PC-3 (cell line): Measurements from ENCODE around the gene PAPSS1. TPM values are rescaled to one million over a fixed set of nuclear protein-coding genes. Genes with fewer than 3 reads are reported as not detected.

ENCODE experiments used
- ATAC-seq: fragments of 200-7000 bp; cut with Tn5 transposase; 2 replicates; pipeline ENCODE4 v1.9.1; 2020; ENCODE audit warnings: mild to moderate bottlenecking, moderate library complexity
- BruUV-seq: library from RNA; stranded (reverse); fragments of 400-500 nt; replicated peaks from 2 replicates; lab custom pipeline; 2021; lab: Mats Ljungman, UMichigan
- CTCF ChIA-PET: fragments of 300-600 bp; sonication (Branson Sonifier 250); formaldehyde crosslinking; loops from one replicate; lab custom pipeline; 2022; ENCODE audit warnings: antibody characterized with exemption; lab: Charles Lee
- POLR2A ChIA-PET: fragments of 300-600 bp; sonication (Branson Sonifier 250); formaldehyde crosslinking; loops from one replicate; lab custom pipeline; 2022; ENCODE audit warnings: antibody characterized with exemption; ENCODE audit not compliant: unreplicated experiment; lab: Charles Lee
- DNase-seq: peaks from one replicate; pipeline ENCODE4 v3.0.0-alpha.2; 2015
- H2AFZ ChIP-seq: fragments of 300-600 bp; sonication (generic); 2 replicates; pipeline ENCODE4 v1.6.0; 2016; ENCODE audit warnings: antibody characterized with exemption, low read length
- H3F3A ChIP-seq: fragments of 300-600 bp; sonication (generic); one replicate; pipeline ENCODE4 v1.6.0; 2017; ENCODE audit warnings: antibody characterized with exemption, low read length, control low read depth, mild to moderate bottlenecking; ENCODE audit not compliant: unreplicated experiment
- H3K27ac ChIP-seq: fragments of 300-600 bp; sonication (generic); 2 replicates; pipeline ENCODE4 v1.5.1; 2016; ENCODE audit warnings: mild to moderate bottlenecking, low read length
- H3K27me3 ChIP-seq: fragments of 300-600 bp; sonication (generic); 2 replicates; pipeline ENCODE4 v1.6.1; 2016; ENCODE audit warnings: low read length, mixed read lengths
- H3K36me3 ChIP-seq: fragments of 300-600 bp; sonication (generic); 2 replicates; pipeline ENCODE4 v1.6.1; 2016; ENCODE audit warnings: low read depth, mixed run types, low read length, mixed read lengths
- H3K4me1 ChIP-seq: fragments of 300-600 bp; sonication (generic); 2 replicates; pipeline ENCODE4 v1.5.1; 2016; ENCODE audit warnings: low read length; ENCODE audit not compliant: insufficient read depth
- H3K4me2 ChIP-seq: fragments of 300-600 bp; sonication (generic); 2 replicates; pipeline ENCODE4 v1.6.0; 2016; ENCODE audit warnings: low read length
- H3K4me3 ChIP-seq: fragments of 300-600 bp; sonication (generic); 2 replicates; pipeline ENCODE4 v1.5.1; 2016; ENCODE audit warnings: mild to moderate bottlenecking, low read length, mixed read lengths
- H3K79me2 ChIP-seq: fragments of 300-600 bp; sonication (generic); 2 replicates; pipeline ENCODE4 v1.6.1; 2017; ENCODE audit warnings: low read length, mixed read lengths
- H3K9ac ChIP-seq: fragments of 300-600 bp; sonication (generic); 2 replicates; pipeline ENCODE4 v1.6.0; 2016; ENCODE audit warnings: mild to moderate bottlenecking, low read length
- H3K9me2 ChIP-seq: fragments of 300-600 bp; sonication (generic); replicated peaks from 2 replicates; pipeline ENCODE4 v1.6.1; 2016; ENCODE audit warnings: mixed run types, low read length, mixed read lengths
- H3K9me3 ChIP-seq: fragments of 300-600 bp; sonication (generic); 2 replicates; pipeline ENCODE4 v1.6.1; 2016; ENCODE audit warnings: low read length, mixed read lengths
- H4K20me1 ChIP-seq: fragments of 300-600 bp; sonication (generic); 2 replicates; pipeline ENCODE4 v1.6.1; 2016; ENCODE audit warnings: low read length, mixed read lengths
- CTCF ChIP-seq: fragments of 300-600 bp; sonication (generic); conservative IDR thresholded peaks from 2 replicates; pipeline ENCODE4 v1.5.1; 2017; ENCODE audit warnings: antibody characterized with exemption, low read depth, mild to moderate bottlenecking, low read length
- EZH2 ChIP-seq: fragments of 300-600 bp; sonication (generic); IDR thresholded peaks from one replicate; pipeline ENCODE4 v1.6.1; 2017; ENCODE audit warnings: antibody characterized with exemption, mild to moderate bottlenecking, low read length; ENCODE audit not compliant: unreplicated experiment
- EZH2phosphoT487 ChIP-seq: fragments of 300-600 bp; sonication (generic); IDR thresholded peaks from 2 replicates; pipeline ENCODE4 v1.6.1; 2018; ENCODE audit warnings: mild to moderate bottlenecking, antibody characterized with exemption, low read length, borderline replicate concordance
- intact Hi-C: fragments of 100-400 bp; cut with micrococcal nuclease; formaldehyde crosslinking; loops from 2 replicates; pipeline ENCODE4 v1.9.0; 2023
- total RNA-seq: library from RNA; depleted of rRNA; stranded (reverse); fragments of >200 nt; gene quantifications from 2 replicates; pipeline ENCODE4 v1.2.3, GENCODE V29; 2014; rRNA removed

Gene PAPSS1
- total RNA-seq, 1 experiment from 2014 or later = 28.0 TPM

DNA sequence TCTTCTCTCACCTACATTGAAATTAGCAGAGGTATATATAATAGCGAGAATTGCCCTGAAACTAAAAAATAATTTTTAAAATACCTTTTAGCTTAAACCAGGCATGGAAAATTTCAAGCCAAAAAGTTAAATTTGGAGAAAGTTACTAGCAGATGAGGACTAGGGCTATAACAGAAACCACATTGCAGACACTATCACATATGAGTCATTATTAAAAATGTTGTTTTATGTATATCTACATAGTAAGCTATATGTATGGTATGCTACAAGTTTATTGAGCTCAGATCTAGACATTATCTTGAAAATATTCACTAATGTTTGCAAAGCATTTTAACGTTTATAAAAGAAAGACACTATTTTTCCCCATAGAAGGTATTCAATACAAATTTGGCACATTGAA is 147.8 kb downstream of the PAPSS1 start:
- H3K9me3 ChIP-seq = no peaks in the 10 kb centered on the region
- ATAC-seq (no peak), DNase-seq (no peak)
- POLR2A ChIA-PET = no interaction called here
- H3F3A ChIP-seq = no peaks in the 10 kb centered on the region
- H3K36me3 ChIP-seq = no peaks in the 10 kb centered on the region
- no peak overlapping the region for H2AFZ ChIP-seq
- no peak overlapping the region for H3K4me3 ChIP-seq
- H3K4me1 ChIP-seq = peaks cover 1% of the 10 kb centered on the region
- no TSS peak for BruUV-seq
- no peak overlapping the region for H3K4me2 ChIP-seq
- no peaks in the 10 kb centered on the region for H3K9me2 ChIP-seq
- H3K27me3 ChIP-seq = no peaks in the 10 kb centered on the region
- CTCF ChIA-PET = no interaction called here
- no peaks in the 10 kb centered on the region for H4K20me1 ChIP-seq
- TF ChIP-seq CTCF = no peak
- TF ChIP-seq EZH2phosphoT487 = no peak
- no peak for TF ChIP-seq EZH2
- intact Hi-C loops = no loop called here
- no peak overlapping the region for H3K27ac ChIP-seq
- H3K9ac ChIP-seq = no peak overlapping the region
- H3K79me2 ChIP-seq = no peaks in the 10 kb centered on the region

- ATAC-seq = no peak
- H3K79me2 ChIP-seq = no peaks in the 10 kb centered on the region
- no peaks in the 10 kb centered on the region for H4K20me1 ChIP-seq
- no peak overlapping the region for H3K9ac ChIP-seq
- H3K4me1 ChIP-seq = no peaks in the 10 kb centered on the region
- no peaks in the 10 kb centered on the region for H3K9me3 ChIP-seq
- no peaks in the 10 kb centered on the region for H3K9me2 ChIP-seq
- ChIA-PET CTCF (no interaction called here), POLR2A (no interaction called here)
- H3K27me3 ChIP-seq = no peaks in the 10 kb centered on the region
- BruUV-seq = no TSS peak
- TF ChIP-seq EZH2phosphoT487 = no peak
- no peak for TF ChIP-seq EZH2
- no peak for TF ChIP-seq CTCF
- intact Hi-C loops = no loop called here
- no peak for DNase-seq
- H3K4me3 ChIP-seq = no peak overlapping the region
- no peak overlapping the region for H3K4me2 ChIP-seq
- no peak overlapping the region for H2AFZ ChIP-seq
- H3K27ac ChIP-seq = no peak overlapping the region
- H3K36me3 ChIP-seq = no peaks in the 10 kb centered on the region
- H3F3A ChIP-seq = no peaks in the 10 kb centered on the region
These were observed 149.1 kb downstream of the PAPSS1 start for GRCh38 chr4:107570952-107571351.

- TF ChIP-seq EZH2phosphoT487 (no peak), CTCF (no peak), EZH2 (no peak)
- H2AFZ ChIP-seq = no peak overlapping the region
- ATAC-seq = no peak
- no peak overlapping the region for H3K4me2 ChIP-seq
- no peaks in the 10 kb centered on the region for H3K79me2 ChIP-seq
- H3K27me3 ChIP-seq = no peaks in the 10 kb centered on the region
- H3K36me3 ChIP-seq = no peaks in the 10 kb centered on the region
- no peaks in the 10 kb centered on the region for H3F3A ChIP-seq
- intact Hi-C loops = no loop called here
- H3K4me3 ChIP-seq = no peak overlapping the region
- no peak overlapping the region for H3K27ac ChIP-seq
- DNase-seq = no peak
- CTCF ChIA-PET = no interaction called here
- POLR2A ChIA-PET = no interaction called here
- H3K9me3 ChIP-seq = no peaks in the 10 kb centered on the region
- no peaks in the 10 kb centered on the region for H3K4me1 ChIP-seq
- H3K9ac ChIP-seq = no peak overlapping the region
- H3K9me2 ChIP-seq = no peaks in the 10 kb centered on the region
- H4K20me1 ChIP-seq = no peaks in the 10 kb centered on the region
- no TSS peak for BruUV-seq
These were observed 155.7 kb downstream of the PAPSS1 start for GRCh38 chr4:107564326-107564725.

Other genes with a start within 250 kb of the PAPSS1 start
- 58.7 and 64.5 TPM in 2 replicates for gene SGMS2, start 104.7 kb upstream of the PAPSS1 start, total RNA-seq
- gene CYP2U1, start 211.3 kb upstream of the PAPSS1 start, total RNA-seq = 4.1 and 4.4 TPM in 2 replicates